HepG2 (cell line): Measurements from ENCODE around the gene C9orf43. TPM values are rescaled to one million over a fixed set of nuclear protein-coding genes. Genes with fewer than 3 reads are reported as not detected.
A peak's percentile ranks its signal among the peaks of the same experiment; 100 is the strongest.

Source experiments
- KIAA2018 ChIP-seq: sonication (generic); formaldehyde crosslinking; IDR thresholded peaks from 2 replicates; pipeline ENCODE4 v1.5.0; 2020; ENCODE audit warnings: mild to moderate bottlenecking, missing genetic modification reagents, borderline replicate concordance
- MEF2D ChIP-seq: sonication (generic); formaldehyde crosslinking; IDR thresholded peaks from 2 replicates; pipeline ENCODE4 v1.5.1; 2020; ENCODE audit warnings: mild to moderate bottlenecking, missing genetic modification reagents
- NFYB ChIP-seq: sonication (generic); formaldehyde crosslinking; IDR thresholded peaks from 2 replicates; pipeline ENCODE4 v1.4.0; 2020; ENCODE audit warnings: missing genetic modification reagents
- NR1H2 ChIP-seq: sonication (generic); formaldehyde crosslinking; IDR thresholded peaks from 2 replicates; pipeline ENCODE4 v1.8.1; 2022; ENCODE audit warnings: low read depth, missing genetic modification reagents, borderline replicate concordance
- PRDM15 ChIP-seq: sonication (generic); formaldehyde crosslinking; IDR thresholded peaks from 2 replicates; pipeline ENCODE4 v1.4.0; 2020; ENCODE audit warnings: missing genetic modification reagents
- ZNF256 ChIP-seq: sonication (generic); formaldehyde crosslinking; conservative IDR thresholded peaks from 2 replicates; pipeline ENCODE4 v1.4.0; 2020; ENCODE audit warnings: missing genetic modification reagents
- ZNF329 ChIP-seq: sonication (generic); formaldehyde crosslinking; IDR thresholded peaks from 2 replicates; pipeline ENCODE4 v1.9.0; 2021; ENCODE audit warnings: low read depth, mild to moderate bottlenecking, missing genetic modification reagents
- ZNF552 ChIP-seq: sonication (generic); formaldehyde crosslinking; IDR thresholded peaks from 2 replicates; pipeline ENCODE4 v1.9.0; 2022; ENCODE audit warnings: missing genetic modification reagents, mild to moderate bottlenecking, borderline replicate concordance
- polyA plus RNA-seq, 8 experiments: library from polyadenylated mRNA; depleted of rRNA in 3 of 8; stranded (reverse) in 7 of 8; unstranded in 1 of 8; fragments of >200 nt; fragmentation: Illumina TruSeq in 4 of 8; extraction: Trizol in 4 of 8; gene quantifications; 2 replicates each; pipeline versions ENCODE4 v1.2.1 to v1.2.3, GENCODE V29; 2011 to 2016; ENCODE audit warnings: low read depth in 4 of 8, missing spikeins in 1 of 8, mixed read lengths in 1 of 8; ENCODE audit not compliant: insufficient read depth in 1 of 8
- total RNA-seq, 5 experiments: library from RNA; depleted of rRNA; stranded (reverse); fragments of >200 nt; fragmentation: Illumina TruSeq; extraction: Trizol; gene quantifications; 2 replicates each; pipeline ENCODE4 v1.2.3, GENCODE V29; 2016; ENCODE audit warnings: low read depth in 1 of 5
- TF ChIP-seq, protein P1 (sequence below): sonication (generic); formaldehyde crosslinking; IDR thresholded peaks from 2 replicates; pipeline ENCODE4 v1.5.0; 2020; ENCODE audit warnings: mild to moderate bottlenecking, missing genetic modification reagents
- TF ChIP-seq, protein P2 (sequence below): sonication (generic); formaldehyde crosslinking; IDR thresholded peaks from 2 replicates; pipeline ENCODE4 v1.4.0; 2020; ENCODE audit warnings: mild to moderate bottlenecking, missing genetic modification reagents, borderline replicate concordance
- TF ChIP-seq, protein P3 (sequence below): sonication (generic); formaldehyde crosslinking; IDR thresholded peaks from 2 replicates; pipeline ENCODE4 v1.5.0; 2020; ENCODE audit warnings: missing genetic modification reagents, mild to moderate bottlenecking, borderline replicate concordance

Gene C9orf43
- total and polyA plus RNA-seq, 2 of the 13 experiments (the other 11 are each of a cell fraction or from before 2014, with no cell fraction given), result 0.24 to 0.31 TPM

DNA sequence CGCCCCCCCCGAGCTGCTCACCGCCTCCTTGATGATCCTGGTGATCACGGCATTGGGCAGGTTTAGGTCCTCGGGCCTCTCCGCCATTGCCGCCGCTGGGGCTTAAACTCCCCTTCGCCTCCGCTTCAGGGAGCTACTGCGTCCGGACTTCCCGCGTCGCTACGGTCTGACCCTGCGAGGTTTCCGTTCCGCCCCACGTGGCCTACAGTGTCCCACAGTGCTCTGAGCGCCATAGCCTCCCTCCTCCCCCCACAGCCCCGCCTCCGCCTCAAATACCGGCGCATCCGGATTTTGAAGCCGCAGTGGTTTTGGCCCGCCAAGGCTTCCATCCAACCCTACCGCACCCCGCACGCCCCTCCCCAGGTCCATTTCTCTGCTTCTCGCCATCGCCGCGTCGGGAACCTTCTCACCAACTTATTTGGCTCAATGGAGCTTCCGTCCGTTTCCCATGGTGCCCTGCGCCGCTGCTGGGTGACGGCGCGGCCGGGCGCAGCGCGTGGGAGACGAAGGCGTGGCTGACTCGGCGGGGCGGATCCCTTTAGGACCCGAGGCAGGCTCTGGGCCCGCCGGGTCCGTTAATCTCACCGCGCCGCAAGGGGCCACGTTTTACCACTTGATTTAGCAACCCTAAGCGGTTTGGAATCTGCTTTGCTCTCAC is at the start of gene C9orf43, which contains the start of gene POLE3 (continued):
- TF ChIP-seq KIAA2018 (0 out of 2 replicates have a peak, but pooled peaks have one; percentile 82), NFYB (CRISPR knock-in tag) (0 out of 2 replicates have a peak, but pooled peaks have one; percentile 25), ZNF256 (0 out of 2 replicates have a peak, but pooled peaks have one; percentile 35), PRDM15 (CRISPR knock-in tag) (peak; percentile 66), MEF2D (CRISPR knock-in tag) (peak; percentile 92), NR1H2 (CRISPR knock-in tag) (no peak), ZNF552 (CRISPR knock-in tag) (no peak; the same call in 1 of the 2 replicates), ZNF329 (CRISPR knock-in tag) (peak; percentile 39; the same call in 1 of the 2 replicates)
- TF ChIP-seq, protein P1, sequence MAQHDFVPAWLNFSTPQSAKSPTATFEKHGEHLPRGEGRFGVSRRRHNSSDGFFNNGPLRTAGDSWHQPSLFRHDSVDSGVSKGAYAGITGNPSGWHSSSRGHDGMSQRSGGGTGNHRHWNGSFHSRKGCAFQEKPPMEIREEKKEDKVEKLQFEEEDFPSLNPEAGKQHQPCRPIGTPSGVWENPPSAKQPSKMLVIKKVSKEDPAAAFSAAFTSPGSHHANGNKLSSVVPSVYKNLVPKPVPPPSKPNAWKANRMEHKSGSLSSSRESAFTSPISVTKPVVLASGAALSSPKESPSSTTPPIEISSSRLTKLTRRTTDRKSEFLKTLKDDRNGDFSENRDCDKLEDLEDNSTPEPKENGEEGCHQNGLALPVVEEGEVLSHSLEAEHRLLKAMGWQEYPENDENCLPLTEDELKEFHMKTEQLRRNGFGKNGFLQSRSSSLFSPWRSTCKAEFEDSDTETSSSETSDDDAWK (CRISPR knock-in tag), result no peak
- TF ChIP-seq, protein P2, sequence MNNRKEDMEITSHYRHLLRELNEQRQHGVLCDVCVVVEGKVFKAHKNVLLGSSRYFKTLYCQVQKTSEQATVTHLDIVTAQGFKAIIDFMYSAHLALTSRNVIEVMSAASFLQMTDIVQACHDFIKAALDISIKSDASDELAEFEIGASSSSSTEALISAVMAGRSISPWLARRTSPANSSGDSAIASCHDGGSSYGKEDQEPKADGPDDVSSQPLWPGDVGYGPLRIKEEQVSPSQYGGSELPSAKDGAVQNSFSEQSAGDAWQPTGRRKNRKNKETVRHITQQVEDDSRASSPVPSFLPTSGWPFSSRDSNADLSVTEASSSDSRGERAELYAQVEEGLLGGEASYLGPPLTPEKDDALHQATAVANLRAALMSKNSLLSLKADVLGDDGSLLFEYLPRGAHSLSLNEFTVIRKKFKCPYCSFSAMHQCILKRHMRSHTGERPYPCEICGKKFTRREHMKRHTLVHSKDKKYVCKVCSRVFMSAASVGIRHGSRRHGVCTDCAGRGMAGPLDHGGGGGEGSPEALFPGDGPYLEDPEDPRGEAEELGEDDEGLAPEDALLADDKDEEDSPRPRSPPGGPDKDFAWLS (CRISPR knock-in tag), result no peak
- TF ChIP-seq, protein P3, sequence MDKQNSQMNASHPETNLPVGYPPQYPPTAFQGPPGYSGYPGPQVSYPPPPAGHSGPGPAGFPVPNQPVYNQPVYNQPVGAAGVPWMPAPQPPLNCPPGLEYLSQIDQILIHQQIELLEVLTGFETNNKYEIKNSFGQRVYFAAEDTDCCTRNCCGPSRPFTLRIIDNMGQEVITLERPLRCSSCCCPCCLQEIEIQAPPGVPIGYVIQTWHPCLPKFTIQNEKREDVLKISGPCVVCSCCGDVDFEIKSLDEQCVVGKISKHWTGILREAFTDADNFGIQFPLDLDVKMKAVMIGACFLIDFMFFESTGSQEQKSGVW (CRISPR knock-in tag), result no peak
